CD4-positive, alpha-beta T cell treated with Interferon gamma for 1 hour (primary cell): ENCODE results near the gene VPS13D.
"Not testable (repeated sequence)": the region's sequence is repeated elsewhere in the genome, so short reads cannot be mapped to it uniquely, and the experiment has no call there.

ENCODE experiments used
- DNase-seq: peaks from one replicate; pipeline ENCODE4 v3.0.0-alpha.2; 2020

Gene VPS13D

DNA sequence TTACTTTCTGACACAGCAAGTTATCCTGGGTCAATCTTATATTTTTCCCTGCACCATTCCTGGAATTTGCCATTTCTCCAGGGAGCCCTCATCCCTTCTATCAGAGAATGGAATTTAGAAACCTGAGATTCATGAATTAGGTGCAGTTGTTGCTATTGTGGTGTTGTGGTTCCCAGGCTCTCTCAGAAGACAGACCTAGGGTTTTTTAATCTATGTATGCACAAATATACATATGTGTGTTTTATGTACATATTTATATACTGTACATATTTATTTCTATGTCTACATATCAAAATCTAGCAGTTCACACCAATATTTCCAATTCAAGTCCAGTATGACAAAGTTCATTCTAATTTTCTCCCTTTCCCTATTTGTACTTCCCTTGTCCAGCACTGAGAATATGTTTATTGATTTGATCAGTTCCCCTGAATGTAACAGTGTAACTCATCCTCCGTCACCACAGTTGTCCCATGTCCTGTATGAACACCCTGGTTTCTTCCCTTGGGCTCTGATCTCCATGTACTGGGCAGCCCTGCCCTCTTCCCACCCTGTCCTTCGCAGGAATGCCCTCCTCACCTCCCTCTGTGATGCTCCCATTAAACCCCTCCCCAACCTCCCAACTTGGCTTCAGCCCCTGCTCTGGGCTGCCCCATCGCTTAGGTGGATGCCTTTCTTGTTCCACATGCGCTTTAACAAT is 145.5 kb downstream of the VPS13D start:
- no peak for DNase-seq

DNA sequence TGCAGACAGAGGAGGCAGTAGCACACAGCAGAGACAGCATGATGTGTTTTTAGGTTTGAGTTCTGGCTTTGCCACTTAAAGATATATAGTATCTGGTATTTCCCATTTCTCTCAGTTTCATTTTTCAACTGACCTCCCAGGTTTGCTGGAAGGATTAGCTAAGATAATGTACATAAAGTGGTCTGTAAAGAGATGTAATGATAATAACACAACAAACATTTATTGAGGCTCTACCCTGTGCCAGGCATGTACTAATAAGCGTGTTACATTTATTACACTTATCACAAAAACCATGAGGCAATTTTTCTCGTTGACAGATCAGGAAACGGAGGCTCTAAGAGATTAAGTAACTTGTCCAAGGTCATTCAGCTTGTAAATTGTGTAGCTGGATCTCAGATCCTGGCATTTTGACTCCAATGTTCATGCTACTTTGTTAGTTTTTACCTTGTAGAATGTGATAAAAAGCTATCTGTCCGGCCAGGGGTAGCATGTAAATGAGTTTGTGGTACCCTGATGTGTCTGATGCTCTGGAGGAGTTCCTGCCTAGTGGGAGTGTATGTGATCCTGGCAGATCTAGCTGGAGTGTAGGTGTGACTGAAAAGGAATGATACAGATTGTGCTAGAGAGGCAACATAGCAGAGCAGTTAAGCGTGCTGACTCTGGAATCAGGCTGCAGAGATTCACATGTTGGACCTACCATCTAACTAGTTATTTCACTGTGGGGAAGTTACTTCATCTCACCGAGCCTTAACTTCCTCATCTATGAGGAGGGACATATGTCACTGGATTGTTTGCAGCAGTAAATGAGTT is 146.6 kb downstream of the VPS13D start:
- no peak for DNase-seq

DNA sequence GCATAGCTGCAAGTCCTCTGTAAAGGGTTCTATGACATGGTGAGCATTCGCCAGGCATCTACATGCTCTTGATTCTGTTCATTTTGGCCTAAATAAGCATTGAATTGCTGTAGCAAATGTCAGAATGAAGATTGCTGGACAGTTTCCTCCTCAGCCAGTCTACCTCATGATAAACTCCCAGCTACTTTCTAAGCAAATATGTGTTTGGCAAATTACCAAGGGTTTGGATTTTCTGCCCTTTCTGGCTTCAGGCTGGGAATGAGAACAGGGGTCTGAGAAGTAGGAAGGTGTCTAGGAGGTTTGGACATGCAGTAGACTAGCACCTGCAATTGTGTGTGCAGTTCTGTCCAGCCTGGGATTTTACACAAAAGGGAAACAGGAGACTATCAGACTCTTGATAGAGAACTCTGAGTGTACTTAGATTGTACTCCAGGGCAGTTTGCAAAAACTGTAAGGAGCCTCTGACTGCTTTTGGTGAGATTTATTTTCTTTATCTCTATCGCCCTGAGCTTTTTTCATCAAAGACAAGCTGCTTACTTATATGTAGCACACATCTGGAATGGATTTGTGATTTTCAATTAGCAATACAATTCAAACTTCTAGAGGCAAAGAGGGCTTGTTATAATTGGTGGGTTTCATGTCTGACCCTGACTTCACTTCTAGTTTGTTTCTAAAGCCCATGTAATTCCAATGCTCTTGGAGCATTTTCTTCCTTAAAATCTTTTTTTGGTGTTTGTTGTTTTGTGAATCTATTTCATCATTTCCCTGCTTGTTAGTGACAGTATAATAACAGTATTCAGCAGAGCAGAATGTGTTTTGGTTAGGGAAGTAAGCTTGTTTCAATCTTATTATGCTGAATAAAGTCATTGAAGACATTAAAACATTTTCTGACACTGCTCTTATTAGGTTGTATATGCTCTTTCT is 150.8 kb downstream of the VPS13D start:
- DNase-seq: no peak

DNA sequence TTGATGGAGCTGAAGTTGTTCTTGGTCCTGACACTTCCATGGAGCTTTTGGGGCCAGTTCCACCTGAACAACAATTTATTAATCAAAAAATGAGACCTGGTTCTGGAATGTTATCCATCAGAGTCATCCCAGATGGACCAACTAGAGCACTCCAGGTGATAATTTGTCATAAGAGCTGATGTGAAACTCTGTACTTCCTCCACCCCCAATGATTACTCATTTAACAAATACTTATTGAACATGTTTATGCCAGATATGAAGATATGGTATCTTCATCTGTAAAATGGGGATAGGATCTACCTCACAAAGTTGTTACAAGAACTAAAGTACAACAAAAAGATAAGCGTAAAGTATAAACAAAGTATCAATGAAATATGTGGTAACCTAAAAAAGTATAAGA is 153.2 kb downstream of the VPS13D start:
- no peak for DNase-seq

DNA sequence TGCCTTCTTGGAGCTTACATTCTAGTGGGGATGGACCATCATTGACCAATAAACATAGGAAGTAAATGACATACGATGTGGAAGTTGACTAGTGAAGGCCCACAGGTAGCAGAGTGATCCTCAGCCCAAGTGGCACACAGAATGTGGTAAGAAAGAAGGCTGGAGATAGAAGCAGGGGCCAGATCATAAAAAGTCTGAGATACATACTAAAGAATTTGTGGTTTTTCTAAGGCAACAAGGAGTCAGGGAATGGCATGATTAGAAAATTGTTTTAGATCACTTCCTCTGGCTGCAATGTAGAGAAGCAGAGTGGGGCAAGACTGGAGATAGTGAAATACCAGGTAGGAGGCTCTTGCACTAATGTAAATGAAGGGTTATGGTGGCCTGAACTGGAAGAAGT is 154.0 kb downstream of the VPS13D start:
- DNase-seq: no peak

DNA sequence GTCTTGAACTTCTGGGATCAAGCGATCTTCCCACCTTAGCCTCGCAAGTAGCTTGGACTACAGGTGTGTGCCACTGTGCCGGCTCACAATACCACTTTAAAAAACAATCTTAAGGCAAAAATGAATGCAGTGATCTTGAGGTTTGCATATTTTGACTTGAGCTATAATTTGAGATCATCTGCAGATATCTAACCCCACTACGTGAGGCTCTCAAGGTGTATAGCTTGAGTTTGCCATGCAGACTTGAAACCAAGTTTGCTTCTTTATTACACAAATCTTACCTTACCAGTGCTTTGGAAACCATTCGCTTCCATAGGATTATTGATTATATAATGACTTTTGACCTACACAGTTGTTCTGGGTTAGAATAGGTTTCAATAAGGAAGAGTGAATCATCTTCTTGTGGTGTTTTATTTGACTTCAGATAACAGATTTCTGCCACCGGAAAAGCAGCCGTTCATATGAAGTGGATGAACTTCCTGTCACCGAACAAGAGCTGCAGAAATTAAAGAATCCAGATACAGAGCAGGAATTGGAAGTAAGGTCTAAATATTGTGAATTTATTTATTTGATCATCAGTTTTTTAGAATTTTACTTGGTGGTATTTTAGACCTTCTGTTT is 155.1 kb downstream of the VPS13D start:
- DNase-seq: peak; percentile 3

DNA sequence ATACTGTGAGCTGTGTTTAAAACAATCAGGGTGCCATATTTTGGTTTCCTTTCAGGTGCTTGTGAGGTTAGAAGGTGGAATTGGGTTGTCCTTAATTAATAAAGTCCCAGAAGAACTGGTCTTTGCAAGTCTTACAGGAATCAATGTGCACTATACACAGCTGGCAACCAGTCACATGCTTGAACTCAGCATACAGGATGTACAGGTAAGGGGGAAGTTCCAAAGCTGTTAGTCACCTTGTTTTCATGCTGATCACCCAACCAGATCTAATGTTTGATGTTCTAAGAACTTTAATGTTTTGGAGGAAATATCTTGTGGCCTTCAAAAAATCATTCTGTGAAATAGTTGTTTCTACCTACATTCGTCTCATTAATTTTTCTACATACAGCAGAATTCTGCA is 156.3 kb downstream of the VPS13D start:
- DNase-seq: peak; percentile 9

DNA sequence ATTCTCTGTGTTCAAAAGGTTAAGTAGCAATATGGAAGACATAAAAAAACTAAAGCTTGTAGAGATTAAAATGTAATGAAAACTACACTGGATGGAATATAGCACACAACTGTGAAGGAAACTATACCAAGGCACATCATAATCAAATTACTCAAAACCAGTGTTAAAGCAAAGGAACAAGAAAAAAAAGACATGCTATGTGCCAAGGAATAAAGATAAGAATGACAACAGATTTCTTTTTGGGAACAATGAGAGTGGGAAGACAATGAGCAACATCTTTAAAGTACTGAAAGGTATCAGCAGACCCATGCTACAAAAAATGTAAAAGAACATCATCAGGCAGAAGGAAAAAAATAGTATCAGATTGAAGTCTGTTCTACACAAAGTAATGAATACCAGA is 157.8 kb downstream of the VPS13D start:
- no peak for DNase-seq

DNA sequence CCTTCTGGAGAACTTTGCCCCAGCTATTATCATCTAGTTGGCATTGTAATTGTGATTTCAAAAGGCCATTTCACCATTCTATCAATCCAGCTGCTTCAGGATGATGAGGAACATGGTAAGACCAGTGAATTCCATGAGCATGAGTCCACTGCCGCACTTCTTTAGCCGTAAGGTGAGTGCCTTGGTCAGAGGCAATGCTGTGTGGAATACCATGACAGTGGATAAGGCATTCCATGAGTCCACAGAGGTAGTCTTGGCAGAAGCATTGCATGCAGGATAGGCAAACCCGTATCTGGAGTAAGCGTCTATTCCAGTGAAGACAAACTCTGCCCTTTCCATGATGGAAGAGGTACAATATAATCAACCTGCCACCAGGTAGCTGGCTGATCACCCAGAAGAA is 160.5 kb downstream of the VPS13D start:
- DNase-seq: not testable (repeated sequence)

DNA sequence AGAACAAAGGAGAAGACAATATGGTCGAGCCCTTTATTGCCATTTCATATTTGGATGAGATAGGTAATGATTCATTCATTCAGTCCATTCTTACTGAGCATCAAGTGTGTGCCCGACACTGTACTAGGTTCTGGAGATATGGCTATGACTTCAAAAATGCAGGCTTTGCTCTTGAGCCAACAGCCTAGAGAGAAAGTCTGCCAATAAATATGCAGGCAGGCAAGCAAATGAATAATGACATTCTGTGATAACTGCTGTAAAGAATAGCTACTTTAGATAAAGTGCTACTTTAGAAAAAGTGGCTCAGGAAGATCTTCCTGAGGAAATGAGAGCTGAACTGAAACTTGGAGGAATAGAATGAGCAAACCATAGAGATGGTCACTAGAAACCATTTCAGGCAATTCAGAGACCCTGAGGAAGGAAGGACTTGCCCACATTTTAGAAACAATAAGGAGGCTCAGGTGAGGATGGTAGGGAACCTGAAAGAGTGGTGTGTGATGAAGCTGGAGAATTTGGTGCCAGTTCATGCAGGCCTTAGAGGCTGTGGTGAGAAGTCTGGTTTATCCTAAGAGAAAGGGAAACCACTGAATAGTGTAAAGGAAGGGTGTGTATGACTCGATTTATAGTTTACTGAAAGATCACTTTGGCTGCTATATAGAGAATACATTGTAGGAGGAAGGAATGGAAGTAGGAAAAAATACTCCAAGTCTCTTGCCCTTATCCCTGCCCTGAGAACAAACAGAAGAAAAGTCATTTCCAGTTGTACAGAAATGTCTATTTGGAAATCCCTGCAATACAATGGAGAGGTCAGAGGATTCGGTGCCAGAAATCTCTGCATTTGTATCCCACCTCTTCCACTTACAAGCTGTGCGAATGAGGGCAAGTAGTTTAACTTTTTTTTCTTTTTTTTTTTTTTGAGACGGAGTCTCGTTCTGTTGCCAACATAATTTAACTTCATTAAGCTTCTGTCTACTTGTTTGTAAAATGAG is 167.9 kb downstream of the VPS13D start:
- DNase-seq: no peak

DNA sequence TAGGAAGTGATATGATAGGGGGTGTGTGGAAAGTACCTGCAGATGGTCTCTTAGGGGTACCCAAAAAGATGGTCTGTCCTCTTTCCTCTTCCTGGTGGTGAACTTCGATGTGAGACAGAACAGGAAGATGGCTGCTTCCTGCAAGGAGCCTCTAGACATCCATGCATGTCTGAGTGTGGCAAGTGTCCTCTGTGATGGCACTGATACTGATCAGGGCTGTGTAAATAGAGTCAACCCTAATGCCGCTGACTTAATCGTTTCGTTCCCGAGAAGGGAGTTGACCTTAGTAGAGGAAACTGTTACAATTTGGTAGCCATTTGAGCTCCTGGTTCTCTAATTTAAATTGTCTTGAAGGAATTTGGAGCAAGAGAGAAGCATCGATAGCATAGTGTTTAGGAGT is 168.6 kb downstream of the VPS13D start:
- DNase-seq: no peak

DNA sequence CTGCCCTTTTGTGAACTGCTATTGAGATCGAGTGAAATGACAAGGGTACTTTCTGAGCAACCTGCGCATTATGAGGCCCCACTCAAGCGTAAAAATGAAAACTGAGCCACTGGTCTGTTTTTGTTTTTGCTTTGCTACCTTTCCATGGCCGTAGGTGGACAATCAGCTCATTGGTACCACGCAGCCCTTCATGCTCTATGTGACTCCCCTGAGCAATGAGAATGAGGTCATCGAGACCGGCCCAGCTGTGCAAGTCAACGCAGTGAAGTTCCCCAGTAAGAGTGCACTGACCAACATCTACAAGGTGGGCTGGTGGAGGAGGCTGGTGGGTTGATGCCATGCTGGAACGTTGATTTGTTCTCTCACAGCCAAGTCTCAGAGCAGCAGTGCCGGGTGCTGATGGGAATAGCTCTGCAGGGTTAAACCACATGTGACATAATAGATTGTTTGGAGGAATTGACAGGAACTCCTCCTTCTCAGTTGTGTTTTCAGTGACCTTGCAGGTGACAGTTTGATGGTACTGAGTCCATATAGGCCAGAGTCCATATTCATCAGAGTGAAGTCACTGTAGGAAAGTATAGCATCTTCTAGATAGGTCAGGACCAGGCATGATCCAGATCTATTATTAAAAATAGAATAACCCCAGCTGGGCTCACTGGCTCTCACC is 170.3 kb downstream of the VPS13D start:
- DNase-seq: no peak

DNA sequence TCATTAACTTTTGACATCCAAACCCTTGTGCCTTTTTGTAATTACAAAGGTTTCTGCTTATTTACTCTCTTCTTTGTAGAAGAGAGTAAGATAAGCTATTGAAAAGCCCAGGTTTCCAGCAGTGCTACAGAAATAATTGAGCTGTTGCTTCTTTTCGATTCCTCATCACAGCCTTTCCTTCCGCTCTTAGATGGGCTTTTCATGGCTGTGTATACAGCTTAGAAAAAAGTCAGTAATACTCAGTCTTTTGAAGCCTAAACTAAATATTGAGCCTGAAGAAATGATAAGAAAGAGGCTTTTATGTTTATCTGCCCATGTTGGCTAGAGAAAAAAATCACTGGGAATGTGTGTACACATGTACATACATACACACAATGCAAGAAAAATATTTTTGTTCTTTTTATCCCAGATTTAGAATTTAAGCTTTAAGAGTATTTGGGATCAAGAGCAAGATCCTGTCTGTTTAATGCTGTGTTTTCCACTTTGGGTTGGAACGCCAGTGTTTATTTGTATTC is 172.4 kb downstream of the VPS13D start:
- no peak for DNase-seq

DNA sequence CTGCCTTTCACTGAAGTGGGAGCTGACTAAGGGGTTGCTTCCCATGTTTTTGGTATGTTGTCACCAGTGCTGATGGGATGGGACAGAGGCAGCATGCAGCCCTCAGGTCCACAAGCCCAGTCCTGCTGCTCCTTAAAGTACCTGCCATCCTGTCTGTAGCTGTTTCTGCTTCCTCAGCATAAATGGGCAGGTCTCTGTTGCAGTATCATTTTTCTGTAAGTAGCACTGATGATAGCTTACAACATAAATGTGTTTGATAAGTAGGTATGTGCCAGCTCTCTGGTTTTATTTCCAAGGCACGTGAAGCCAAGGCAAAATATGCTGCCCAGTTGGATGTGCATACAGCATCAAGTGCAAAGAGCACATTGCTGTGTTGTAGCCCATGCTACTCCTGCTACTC is 173.0 kb downstream of the VPS13D start:
- DNase-seq: no peak

DNA sequence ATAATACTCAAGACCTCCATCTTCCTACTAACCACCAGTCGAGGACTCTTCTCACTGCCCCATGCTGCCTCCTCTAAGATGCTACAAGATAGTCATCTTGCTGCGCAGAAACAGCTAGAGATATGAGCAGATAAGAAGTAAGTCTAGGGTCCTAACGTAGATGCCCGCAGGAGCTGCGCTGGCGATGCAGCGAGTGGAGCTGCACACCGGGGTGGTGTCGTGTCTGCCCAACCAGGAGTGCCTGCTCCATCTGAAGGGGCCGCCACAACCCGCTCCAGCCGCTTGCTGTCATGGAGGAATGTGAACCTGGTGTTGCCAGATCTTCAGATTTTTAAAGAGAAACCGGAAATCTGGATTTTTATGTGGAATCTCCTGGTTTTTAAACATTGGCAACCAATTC is 175.1 kb downstream of the VPS13D start:
- no peak for DNase-seq

DNA sequence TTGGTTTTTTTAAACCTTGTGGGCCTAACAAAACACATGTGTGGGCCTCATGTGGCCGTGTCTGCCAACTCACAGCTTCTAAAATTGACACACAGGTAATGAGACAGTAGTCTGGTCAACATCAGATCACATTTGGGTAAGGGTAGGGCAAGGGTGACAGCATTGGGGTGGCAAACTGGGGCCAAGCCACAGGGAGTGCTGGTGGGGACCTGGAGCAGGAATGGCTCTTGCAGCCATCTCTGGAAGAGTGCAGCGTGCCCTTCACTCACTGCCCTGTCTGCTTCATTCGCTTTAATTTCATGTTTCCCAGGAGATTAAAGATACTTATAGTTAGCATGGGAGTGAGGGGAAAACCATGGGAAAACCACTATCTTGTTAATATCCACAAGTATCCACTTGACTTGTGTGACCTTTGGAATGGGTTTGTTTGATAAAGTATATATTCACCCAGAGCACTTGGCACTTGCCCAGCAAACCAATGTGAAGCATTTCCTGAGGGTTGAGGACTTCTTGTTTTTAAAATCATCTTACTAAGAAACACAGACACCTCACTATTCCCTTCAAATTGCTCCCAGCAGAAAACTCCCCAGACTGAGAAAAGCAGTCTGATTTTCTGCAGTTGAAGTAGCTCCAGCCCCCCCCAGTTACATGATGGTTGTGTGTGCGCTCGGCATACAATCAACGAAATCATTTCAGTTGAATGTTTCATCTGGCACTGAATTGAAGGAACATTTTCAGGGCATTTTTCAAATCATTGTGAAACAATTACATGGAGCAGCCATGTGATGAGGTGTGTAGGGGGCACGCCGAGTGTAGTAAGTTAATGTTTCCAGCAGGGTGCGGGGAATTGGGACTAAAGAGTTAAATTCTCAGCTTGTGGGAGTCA is 175.7 kb downstream of the VPS13D start:
- DNase-seq: no peak

DNA sequence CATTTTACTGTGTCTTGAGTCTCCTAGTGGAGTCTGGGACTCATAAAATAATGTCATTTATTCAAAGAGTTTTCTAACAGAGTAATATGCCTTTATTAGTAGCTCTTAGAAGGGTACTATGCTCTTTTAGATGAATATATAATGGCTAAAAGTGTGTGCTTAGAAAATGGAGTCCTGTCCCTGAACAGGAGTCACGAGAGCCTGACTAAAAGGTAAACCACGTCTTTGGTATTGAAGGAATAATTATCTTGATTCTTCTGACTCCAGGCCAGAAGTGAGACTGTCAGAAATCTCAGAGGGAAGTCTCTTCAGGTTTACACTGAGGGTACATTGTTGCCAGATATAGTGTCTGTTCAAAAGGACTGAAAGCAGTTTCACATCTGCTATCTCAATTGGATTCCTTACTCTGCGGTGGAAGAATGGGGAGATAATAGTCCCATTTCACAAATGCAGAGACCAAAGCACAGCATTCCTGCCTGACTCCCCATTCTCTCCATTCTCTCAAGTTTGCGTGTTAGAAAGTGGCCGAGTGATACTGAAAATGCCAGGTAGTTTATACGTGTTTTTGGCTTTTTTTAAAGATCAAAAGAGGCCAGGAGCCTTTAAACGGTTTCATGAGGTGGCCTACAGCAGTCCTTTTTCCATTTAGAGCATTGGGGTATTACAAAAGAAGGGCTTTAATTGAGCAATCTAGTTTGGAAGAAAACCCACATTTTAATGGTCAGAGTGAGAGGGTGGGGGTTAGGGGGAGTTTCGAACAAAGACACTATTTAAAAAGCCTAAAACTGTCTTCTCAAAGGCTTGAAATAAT is 176.6 kb downstream of the VPS13D start:
- DNase-seq: no peak

DNA sequence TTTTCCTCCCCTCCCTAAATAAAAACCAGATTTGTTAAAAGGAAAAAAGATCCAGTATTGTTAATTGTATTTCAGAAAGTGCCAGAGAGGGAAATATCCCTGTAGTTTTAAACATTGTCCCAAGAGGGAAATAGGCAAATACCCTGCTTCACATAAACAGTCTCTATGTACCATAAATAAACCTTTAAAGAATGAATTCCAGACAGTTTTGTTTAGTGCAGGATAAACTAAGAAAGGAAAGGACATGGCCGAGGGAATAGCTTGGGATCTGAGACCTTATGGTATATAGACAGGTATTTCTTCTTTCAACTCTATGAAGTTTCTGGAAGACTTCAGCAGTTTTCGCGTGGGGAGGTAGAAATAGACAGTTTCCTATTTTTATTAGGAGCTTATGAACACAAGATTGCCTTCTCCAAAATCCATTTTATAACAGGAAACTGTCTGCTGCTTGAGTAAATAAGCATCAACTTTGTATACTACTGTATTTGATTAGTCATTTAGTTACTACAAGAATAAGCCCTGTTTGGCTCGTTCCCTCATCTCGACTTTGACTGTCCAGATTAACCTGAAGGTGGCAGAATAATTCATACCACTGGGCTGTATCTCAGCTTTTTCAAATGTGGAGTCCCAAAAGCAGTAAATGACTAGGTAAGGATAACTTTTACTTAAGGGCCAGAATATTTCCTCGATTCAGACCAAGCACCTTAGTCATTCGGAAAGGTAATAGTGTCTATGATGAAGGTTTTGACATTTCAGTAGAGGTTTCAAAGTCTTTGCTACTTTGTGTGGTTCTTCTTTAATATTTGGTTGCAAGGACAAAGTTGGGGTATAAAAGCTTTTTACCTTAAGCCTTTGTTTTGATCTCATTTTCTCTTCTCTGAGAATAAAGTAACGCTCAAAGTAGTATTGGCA is 177.5 kb downstream of the VPS13D start:
- no peak for DNase-seq
